Fibroblast of villous mesenchyme (primary cell): ENCODE data around the gene MNT. TPM values are rescaled to one million over a fixed set of nuclear protein-coding genes. Genes with fewer than 3 reads are reported as not detected.

ENCODE experiments used
- DNase-seq: peaks from one replicate; pipeline ENCODE4 v3.0.0-alpha.2; 2010; ENCODE audit warnings: low read depth
- H3K4me3 ChIP-seq: 2 replicates; pipeline ENCODE4 v1.5.1; 2011; ENCODE audit warnings: low read depth, mild to moderate bottlenecking, low read length
- total RNA-seq: library from RNA; depleted of rRNA; stranded (reverse); fragments of >200 nt; gene quantifications from 2 replicates; pipeline ENCODE4 v1.2.3, GENCODE V29; 2012
- TF ChIP-seq, protein P1 (sequence below): IDR thresholded peaks from 2 replicates; pipeline ENCODE4 v1.5.1; 2012; ENCODE audit warnings: low read depth, mild to moderate bottlenecking, low read length; ENCODE audit not compliant: insufficient read depth

MNT gene
- total RNA-seq, 1 donor: 7.8 TPM

DNA sequence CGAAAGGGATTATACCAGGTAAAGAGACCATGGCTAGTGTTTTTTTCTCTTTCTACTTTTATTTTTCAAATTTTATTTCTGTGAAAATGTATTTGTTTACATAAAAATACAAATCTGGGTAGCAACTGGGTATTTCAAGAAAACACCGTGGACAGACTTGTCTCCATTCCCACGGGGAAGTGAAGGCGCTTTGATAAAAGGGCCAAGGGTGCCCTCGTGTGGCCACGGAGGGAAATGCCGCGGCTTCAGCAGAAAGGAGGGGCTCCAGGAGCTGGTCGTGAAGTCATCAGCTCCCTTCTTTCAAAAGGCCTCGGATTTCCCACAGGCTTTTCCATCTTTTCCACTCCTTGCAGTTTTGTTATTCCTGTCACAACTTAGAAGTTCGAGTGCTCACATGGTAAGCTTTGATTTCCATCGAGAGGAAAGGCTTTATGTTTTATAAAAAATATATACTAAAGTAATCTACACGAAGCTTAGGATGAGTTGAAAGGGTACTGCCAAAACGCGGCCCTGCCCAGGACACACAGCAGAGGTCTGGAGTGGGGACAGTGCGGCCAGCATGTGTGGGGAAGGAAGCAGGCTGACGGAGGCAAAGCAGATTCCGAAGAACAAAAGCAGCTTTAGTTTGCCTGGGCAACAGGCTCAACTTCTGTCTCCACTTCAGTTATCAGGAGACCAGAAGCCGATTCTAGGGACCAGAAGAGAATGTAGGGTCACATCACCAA lies 15.3 kb upstream of the MNT start:
- H3K4me3 ChIP-seq: no peak overlapping the region
- TF ChIP-seq, protein P1, sequence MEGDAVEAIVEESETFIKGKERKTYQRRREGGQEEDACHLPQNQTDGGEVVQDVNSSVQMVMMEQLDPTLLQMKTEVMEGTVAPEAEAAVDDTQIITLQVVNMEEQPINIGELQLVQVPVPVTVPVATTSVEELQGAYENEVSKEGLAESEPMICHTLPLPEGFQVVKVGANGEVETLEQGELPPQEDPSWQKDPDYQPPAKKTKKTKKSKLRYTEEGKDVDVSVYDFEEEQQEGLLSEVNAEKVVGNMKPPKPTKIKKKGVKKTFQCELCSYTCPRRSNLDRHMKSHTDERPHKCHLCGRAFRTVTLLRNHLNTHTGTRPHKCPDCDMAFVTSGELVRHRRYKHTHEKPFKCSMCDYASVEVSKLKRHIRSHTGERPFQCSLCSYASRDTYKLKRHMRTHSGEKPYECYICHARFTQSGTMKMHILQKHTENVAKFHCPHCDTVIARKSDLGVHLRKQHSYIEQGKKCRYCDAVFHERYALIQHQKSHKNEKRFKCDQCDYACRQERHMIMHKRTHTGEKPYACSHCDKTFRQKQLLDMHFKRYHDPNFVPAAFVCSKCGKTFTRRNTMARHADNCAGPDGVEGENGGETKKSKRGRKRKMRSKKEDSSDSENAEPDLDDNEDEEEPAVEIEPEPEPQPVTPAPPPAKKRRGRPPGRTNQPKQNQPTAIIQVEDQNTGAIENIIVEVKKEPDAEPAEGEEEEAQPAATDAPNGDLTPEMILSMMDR: peak; percentile 92
- DNase-seq: peak; percentile 93

GRCh38 chr17:2415081-2415480 lies 14.2 kb upstream of the MNT start:
- no peak for DNase-seq
- no peak overlapping the region for H3K4me3 ChIP-seq
- TF ChIP-seq, protein P1: no peak

GRCh38 chr17:2414446-2415064 lies 13.7 kb upstream of the MNT start:
- TF ChIP-seq, protein P1: no peak
- H3K4me3 ChIP-seq: no peak overlapping the region
- DNase-seq: no peak

- no peak overlapping the region for H3K4me3 ChIP-seq
- peak; percentile 48 for DNase-seq
- TF ChIP-seq, protein P1: peak; percentile 24
Measured at GRCh38 chr17:2412561-2413021, 11.7 kb upstream of the MNT start.

GRCh38 chr17:2410951-2411350 lies 10.1 kb upstream of the MNT start:
- TF ChIP-seq, protein P1: no peak
- no peak for DNase-seq
- no peak overlapping the region for H3K4me3 ChIP-seq

DNA sequence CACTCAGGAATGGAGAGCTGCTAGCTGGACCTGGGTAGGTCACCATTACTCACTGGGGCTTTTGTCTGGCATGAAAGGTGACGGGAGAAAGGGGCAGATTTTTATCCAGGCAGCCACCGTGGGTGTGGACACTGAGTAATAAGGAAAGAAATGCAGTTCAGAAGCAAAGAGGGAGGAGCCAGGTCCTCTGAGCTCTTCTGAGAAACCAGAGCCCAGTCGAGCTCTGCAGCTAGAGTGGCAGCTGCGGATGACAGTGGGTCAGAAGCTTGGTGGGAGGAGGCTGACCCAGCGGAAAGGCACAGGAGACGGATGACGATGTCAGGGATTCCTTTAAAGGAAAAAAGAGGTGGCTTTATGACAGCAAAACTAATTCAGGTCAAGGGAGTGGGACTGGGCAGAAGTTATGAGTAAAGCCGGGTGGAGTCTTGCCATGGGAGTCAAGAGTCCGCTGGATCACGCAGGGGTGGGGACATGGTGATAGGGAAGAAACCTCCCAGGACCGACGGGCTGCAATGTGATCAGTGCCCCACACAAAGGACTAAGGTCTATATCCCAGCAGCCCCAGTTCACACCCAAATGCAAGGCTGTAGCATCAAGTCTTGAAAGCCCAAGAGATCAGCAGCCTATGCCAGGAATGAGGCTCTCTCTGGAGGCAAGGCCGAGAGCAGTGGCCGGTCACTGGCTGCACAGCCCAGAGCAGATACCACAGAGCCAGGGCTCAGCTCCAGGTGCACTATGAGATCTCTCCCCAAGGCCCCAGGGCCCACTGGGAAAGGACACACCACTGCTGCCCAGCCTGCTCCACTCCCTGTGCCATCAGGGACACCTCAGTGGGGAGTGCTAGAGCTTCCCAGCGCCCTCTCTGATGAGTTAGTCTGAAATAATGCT lies 6.3 kb upstream of the MNT start:
- H3K4me3 ChIP-seq: no peak overlapping the region
- DNase-seq: peak; percentile 94

More for the DNA sequence above, 6.3 kb upstream of the MNT start:
- TF ChIP-seq, protein P1: no peak
